GM12878 (cell line): Measurements from ENCODE around the gene FHL2. TPM values are rescaled to one million over a fixed set of nuclear protein-coding genes. Genes with fewer than 3 reads are reported as not detected.

Experiments
- ATAC-seq: fragments of 200-7000 bp; cut with Tn5 transposase; 3 replicates; pipeline ENCODE4 v1.9.1; 2020; ENCODE audit warnings: mild to moderate bottlenecking, moderate library complexity
- BruUV-seq: library from RNA; stranded (reverse); fragments of 400-500 nt; replicated peaks from 2 replicates; lab custom pipeline; 2021; lab: Mats Ljungman, UMichigan
- CTCF ChIA-PET: fragments of 300-600 bp; sonication (Branson Sonifier 250); formaldehyde crosslinking; extraction: SDS; loops from one replicate; lab custom pipeline; 2021; ENCODE audit warnings: inconsistent platforms; lab: Yijun Ruan, JAX
- POLR2A ChIA-PET: fragments of 350-600 bp; formaldehyde crosslinking; extraction: SDS; loops from one replicate; lab custom pipeline; 2021; ENCODE audit warnings: inconsistent platforms; lab: Charles Lee
- RAD21 ChIA-PET: fragments of 300-600 bp; sonication (Branson Sonifier 250); formaldehyde crosslinking; loops from one replicate; lab custom pipeline; 2023; ENCODE audit warnings: antibody characterized with exemption; ENCODE audit not compliant: unreplicated experiment; lab: Charles Lee
- SMC1A ChIA-PET: fragments of 300-600 bp; sonication (Branson Sonifier 250); formaldehyde crosslinking; loops from one replicate; lab custom pipeline; 2023; ENCODE audit not compliant: unreplicated experiment, uncharacterized antibody; lab: Charles Lee
- DNase-seq: peaks from one replicate; pipeline ENCODE4 v3.0.0-alpha.2; 2011; ENCODE audit warnings: low read depth, low spot score
- FAIRE-seq: peaks from 3 replicates; lab custom pipeline; 2011; peaks lifted over from hg19 to GRCh38; lab: Jason Lieb, UNC
- H2AFZ ChIP-seq: 2 replicates; pipeline ENCODE4 v1.6.0; 2011; ENCODE audit warnings: low read depth, low read length, control low read depth; ENCODE audit not compliant: control insufficient read depth
- H3K27ac ChIP-seq: 2 replicates; pipeline ENCODE4 v1.5.1; 2011; ENCODE audit warnings: control low read depth; ENCODE audit not compliant: control insufficient read depth, insufficient read depth
- H3K27me3 ChIP-seq, 2 experiments: replicated peaks in 1 of 2; 2 replicates each; pipeline versions ENCODE4 v1.6.0 to v1.6.1; 2011; ENCODE audit warnings: low read length in 1 of 2; ENCODE audit not compliant: control insufficient read depth in 2 of 2, insufficient read depth in 2 of 2
- H3K36me3 ChIP-seq, 2 experiments: 2 replicates each; pipeline ENCODE4 v1.5.1; 2011; ENCODE audit warnings: low read length in 1 of 2; ENCODE audit not compliant: control insufficient read depth in 2 of 2, insufficient read depth in 2 of 2
- H3K4me1 ChIP-seq: 2 replicates; pipeline ENCODE4 v1.6.1; 2011; ENCODE audit warnings: mild to moderate bottlenecking, low read length, moderate library complexity, mixed read lengths; ENCODE audit not compliant: control insufficient read depth, insufficient read depth
- H3K4me2 ChIP-seq: 2 replicates; pipeline ENCODE4 v1.6.0; 2011; ENCODE audit warnings: control low read depth; ENCODE audit not compliant: control insufficient read depth, insufficient read depth
- H3K4me3 ChIP-seq: fragments of 200-600 bp; sonication (generic); 2 replicates; pipeline ENCODE4 v1.5.1; 2016
- H3K79me2 ChIP-seq: 2 replicates; pipeline ENCODE4 v1.6.0; 2011; ENCODE audit warnings: low read length; ENCODE audit not compliant: control insufficient read depth, insufficient read depth
- H3K9ac ChIP-seq: 2 replicates; pipeline ENCODE4 v1.8.0; 2011; ENCODE audit warnings: low read length, control low read depth, mixed read lengths; ENCODE audit not compliant: control insufficient read depth, insufficient read depth
- H3K9me3 ChIP-seq: replicated peaks from 3 replicates; pipeline ENCODE4 v1.5.1; 2011; ENCODE audit warnings: mild to moderate bottlenecking, low read length; ENCODE audit not compliant: control insufficient read depth, insufficient read depth
- H4K20me1 ChIP-seq: 2 replicates; pipeline ENCODE4 v1.6.0; 2011; ENCODE audit not compliant: control insufficient read depth, insufficient read depth
- ASH2L ChIP-seq: fragments of 300-600, 200-600 bp; sonication (generic); IDR thresholded peaks from 2 replicates; pipeline ENCODE4 v1.6.1; 2017; ENCODE audit warnings: low read depth, mild to moderate bottlenecking, borderline replicate concordance
- CEBPB ChIP-seq, 2 experiments: fragments of 150-350 bp in 1 of 2; IDR thresholded peaks; 2 replicates each; pipeline ENCODE4 v1.6.1; 2012 to 2014; ENCODE audit warnings: low read depth in 2 of 2, low read length in 2 of 2, borderline replicate concordance in 1 of 2, inconsistent platforms in 1 of 2
- CREM ChIP-seq: IDR thresholded peaks from 2 replicates; pipeline ENCODE4 v1.6.1; 2014; ENCODE audit warnings: antibody characterized with exemption, low read depth
- IKZF1 ChIP-seq: fragments of 450-650 bp; conservative IDR thresholded peaks from 2 replicates; pipeline ENCODE4 v1.6.1; 2017; ENCODE audit warnings: antibody characterized with exemption, mild to moderate bottlenecking
- MEF2B ChIP-seq: fragments of 450-650 bp; IDR thresholded peaks from 2 replicates; pipeline ENCODE4 v1.6.1; 2018; ENCODE audit warnings: mild to moderate bottlenecking, moderate library complexity; ENCODE audit not compliant: partially characterized antibody, poor library complexity, severe bottlenecking
- RB1 ChIP-seq: fragments of 450-650 bp; formaldehyde crosslinking; IDR thresholded peaks from 2 replicates; pipeline ENCODE4 v1.6.1; 2017; ENCODE audit warnings: mild to moderate bottlenecking, borderline replicate concordance
- ZBED1 ChIP-seq: IDR thresholded peaks from 2 replicates; pipeline ENCODE4 v1.6.1; 2016; ENCODE audit warnings: borderline replicate concordance
- WGBS: methylation state at CpG from one replicate; pipeline ENCODE4 v1.1.6; 2016; ENCODE audit warnings: low lambda C conversion rate; ENCODE audit not compliant: insufficient replicate concordance, insufficient coverage; ENCODE audit errors: missing lambda C conversion rate; 5-methylcytosine and 5-hydroxymethylcytosine counted together
- in situ Hi-C: fragments of 300-500 bp; cut with MboI; formaldehyde crosslinking; loops from 9 replicates; pipeline ENCODE4 v1.14.3; 2018; ENCODE audit warnings: mixed read lengths
- intact Hi-C: fragments of 100-400 bp; cut with micrococcal nuclease; formaldehyde crosslinking; loops from one replicate; pipeline ENCODE4 v1.14.2; 2022; ENCODE audit not compliant: unreplicated experiment
- polyA plus RNA-seq, 11 experiments: library from polyadenylated mRNA; depleted of rRNA in 4 of 11; unstranded in 6 of 11; stranded (reverse) in 5 of 11; fragments of >200 nt; fragmentation: Nextera tagmentation in 4 of 11; fragmentation: Illumina TruSeq in 1 of 11; extraction: Ambion mirVana in 4 of 11; extraction: Trizol in 1 of 11; gene quantifications; 1 replicate in 1 of 11; 2 replicates in 10 of 11; pipeline versions ENCODE4 v1.2.1 to v1.2.3, GENCODE V29; 2011 to 2016; ENCODE audit warnings: inconsistent platforms in 2 of 11, missing spikeins in 2 of 11, low read depth in 1 of 11
- total RNA-seq, 4 experiments: library from RNA; depleted of rRNA in 3 of 4; stranded (reverse); fragments of >200 nt in 3 of 4; fragmentation: Illumina TruSeq in 1 of 4; extraction: Trizol in 1 of 4; gene quantifications; 2 replicates each; pipeline versions ENCODE4 v1.2.1 to v1.2.3, GENCODE V29; 2013 to 2021
- TF ChIP-seq, protein P1 (sequence below): fragments of 450-650 bp; formaldehyde crosslinking; IDR thresholded peaks from 2 replicates; pipeline ENCODE4 v1.5.0; 2022; ENCODE audit warnings: mild to moderate bottlenecking, missing genetic modification characterization
- TF ChIP-seq, protein P2 (sequence below): IDR thresholded peaks from 2 replicates; pipeline ENCODE4 v1.6.1; 2012; ENCODE audit warnings: improper control_type of control experiment, low read depth, low read length; ENCODE audit not compliant: insufficient replicate concordance
- TF ChIP-seq, protein P3 (sequence below): fragments of 450-650 bp; conservative IDR thresholded peaks from 2 replicates; pipeline ENCODE4 v1.6.1; 2017; ENCODE audit warnings: mild to moderate bottlenecking, moderate library complexity

FHL2 gene
- total and polyA plus RNA-seq, 10 of the 15 experiments (the other 5 are each of a cell fraction or from before 2014, with no cell fraction given), result 2.2 to 9.9 (median 4.5) TPM

DNA sequence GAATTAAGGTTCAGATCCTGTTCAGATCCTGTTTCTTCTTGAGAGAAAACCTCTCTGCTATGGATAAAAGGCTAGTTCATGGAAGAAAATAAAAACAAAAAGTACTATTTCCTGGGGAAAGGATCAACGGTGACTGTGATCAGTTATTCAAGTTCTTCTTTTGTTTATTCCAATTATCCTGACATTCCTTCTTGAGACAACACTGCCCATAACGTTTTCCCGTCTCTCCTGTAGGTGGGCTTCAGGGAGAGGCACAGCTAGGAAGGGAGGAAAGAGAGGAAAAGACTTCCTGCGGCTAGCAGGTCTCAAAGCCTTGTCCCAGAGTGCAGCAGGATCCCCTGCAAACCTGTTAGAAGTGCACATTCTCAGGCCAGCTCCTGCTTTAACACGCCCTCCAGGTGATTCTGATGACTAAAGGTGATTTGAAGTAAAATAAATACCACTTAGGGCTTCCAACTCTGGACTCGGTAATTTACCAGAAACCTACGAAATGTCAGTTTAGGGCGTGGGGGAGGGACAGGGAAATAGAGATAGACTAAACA, 4.5 kb upstream of the FHL2 start:
- in situ Hi-C loops (no loop called here), intact Hi-C loops (no loop called here)
- Histone ChIP-seq H3K4me3 (no peak overlapping the region), H3K9ac (no peak overlapping the region), H2AFZ (no peak overlapping the region), H3K27ac (no peak overlapping the region), H4K20me1 (no peaks in the 10 kb centered on the region), H3K4me2 (no peak overlapping the region), H3K4me1 (no peaks in the 10 kb centered on the region), H3K79me2 (no peaks in the 10 kb centered on the region), H3K36me3 (no peaks in the 10 kb centered on the region), H3K27me3 (peaks cover 2 to 5% of the 10 kb centered on the region in 2 experiments; a peak in 3 of 4 replicates), H3K9me3 (no peaks in the 10 kb centered on the region; the same call in 2 of the 3 replicates)
- ChIA-PET SMC1A (interaction anchor here (1.2 to 1.3 kb wide), 2 partner anchors 11 to 13 kb away, joined by 3 to 4 read pairs; no protein-coding TSS in a partner anchor), CTCF (no interaction called here), RAD21 (no interaction called here), POLR2A (no interaction called here)
- ATAC-seq (no peak), DNase-seq (no peak), FAIRE-seq (no peak)
- 40% methylated on average over 8 of the region's 8 CpGs for WGBS
- BruUV-seq, result no TSS peak
- TF ChIP-seq MEF2B (no peak), ASH2L (no peak), CEBPB (IDR thresholded peaks at IDR 0.05; ENCODE audit: borderline replicate concordance in 1 of 2, low read depth in 2 of 2, low read length in 2 of 2) (no peak), IKZF1 (no peak), ZBED1 (no peak), RB1 (no peak), CREM (no peak)
- TF ChIP-seq, protein P1, sequence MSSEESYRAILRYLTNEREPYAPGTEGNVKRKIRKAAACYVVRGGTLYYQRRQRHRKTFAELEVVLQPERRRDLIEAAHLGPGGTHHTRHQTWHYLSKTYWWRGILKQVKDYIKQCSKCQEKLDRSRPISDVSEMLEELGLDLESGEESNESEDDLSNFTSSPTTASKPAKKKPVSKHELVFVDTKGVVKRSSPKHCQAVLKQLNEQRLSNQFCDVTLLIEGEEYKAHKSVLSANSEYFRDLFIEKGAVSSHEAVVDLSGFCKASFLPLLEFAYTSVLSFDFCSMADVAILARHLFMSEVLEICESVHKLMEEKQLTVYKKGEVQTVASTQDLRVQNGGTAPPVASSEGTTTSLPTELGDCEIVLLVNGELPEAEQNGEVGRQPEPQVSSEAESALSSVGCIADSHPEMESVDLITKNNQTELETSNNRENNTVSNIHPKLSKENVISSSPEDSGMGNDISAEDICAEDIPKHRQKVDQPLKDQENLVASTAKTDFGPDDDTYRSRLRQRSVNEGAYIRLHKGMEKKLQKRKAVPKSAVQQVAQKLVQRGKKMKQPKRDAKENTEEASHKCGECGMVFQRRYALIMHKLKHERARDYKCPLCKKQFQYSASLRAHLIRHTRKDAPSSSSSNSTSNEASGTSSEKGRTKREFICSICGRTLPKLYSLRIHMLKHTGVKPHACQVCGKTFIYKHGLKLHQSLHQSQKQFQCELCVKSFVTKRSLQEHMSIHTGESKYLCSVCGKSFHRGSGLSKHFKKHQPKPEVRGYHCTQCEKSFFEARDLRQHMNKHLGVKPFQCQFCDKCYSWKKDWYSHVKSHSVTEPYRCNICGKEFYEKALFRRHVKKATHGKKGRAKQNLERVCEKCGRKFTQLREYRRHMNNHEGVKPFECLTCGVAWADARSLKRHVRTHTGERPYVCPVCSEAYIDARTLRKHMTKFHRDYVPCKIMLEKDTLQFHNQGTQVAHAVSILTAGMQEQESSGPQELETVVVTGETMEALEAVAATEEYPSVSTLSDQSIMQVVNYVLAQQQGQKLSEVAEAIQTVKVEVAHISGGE (CRISPR knock-in tag), result no peak
- TF ChIP-seq, protein P2, sequence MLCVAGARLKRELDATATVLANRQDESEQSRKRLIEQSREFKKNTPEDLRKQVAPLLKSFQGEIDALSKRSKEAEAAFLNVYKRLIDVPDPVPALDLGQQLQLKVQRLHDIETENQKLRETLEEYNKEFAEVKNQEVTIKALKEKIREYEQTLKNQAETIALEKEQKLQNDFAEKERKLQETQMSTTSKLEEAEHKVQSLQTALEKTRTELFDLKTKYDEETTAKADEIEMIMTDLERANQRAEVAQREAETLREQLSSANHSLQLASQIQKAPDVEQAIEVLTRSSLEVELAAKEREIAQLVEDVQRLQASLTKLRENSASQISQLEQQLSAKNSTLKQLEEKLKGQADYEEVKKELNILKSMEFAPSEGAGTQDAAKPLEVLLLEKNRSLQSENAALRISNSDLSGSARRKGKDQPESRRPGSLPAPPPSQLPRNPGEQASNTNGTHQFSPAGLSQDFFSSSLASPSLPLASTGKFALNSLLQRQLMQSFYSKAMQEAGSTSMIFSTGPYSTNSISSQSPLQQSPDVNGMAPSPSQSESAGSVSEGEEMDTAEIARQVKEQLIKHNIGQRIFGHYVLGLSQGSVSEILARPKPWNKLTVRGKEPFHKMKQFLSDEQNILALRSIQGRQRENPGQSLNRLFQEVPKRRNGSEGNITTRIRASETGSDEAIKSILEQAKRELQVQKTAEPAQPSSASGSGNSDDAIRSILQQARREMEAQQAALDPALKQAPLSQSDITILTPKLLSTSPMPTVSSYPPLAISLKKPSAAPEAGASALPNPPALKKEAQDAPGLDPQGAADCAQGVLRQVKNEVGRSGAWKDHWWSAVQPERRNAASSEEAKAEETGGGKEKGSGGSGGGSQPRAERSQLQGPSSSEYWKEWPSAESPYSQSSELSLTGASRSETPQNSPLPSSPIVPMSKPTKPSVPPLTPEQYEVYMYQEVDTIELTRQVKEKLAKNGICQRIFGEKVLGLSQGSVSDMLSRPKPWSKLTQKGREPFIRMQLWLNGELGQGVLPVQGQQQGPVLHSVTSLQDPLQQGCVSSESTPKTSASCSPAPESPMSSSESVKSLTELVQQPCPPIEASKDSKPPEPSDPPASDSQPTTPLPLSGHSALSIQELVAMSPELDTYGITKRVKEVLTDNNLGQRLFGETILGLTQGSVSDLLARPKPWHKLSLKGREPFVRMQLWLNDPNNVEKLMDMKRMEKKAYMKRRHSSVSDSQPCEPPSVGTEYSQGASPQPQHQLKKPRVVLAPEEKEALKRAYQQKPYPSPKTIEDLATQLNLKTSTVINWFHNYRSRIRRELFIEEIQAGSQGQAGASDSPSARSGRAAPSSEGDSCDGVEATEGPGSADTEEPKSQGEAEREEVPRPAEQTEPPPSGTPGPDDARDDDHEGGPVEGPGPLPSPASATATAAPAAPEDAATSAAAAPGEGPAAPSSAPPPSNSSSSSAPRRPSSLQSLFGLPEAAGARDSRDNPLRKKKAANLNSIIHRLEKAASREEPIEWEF, result no peak
- TF ChIP-seq, protein P3, sequence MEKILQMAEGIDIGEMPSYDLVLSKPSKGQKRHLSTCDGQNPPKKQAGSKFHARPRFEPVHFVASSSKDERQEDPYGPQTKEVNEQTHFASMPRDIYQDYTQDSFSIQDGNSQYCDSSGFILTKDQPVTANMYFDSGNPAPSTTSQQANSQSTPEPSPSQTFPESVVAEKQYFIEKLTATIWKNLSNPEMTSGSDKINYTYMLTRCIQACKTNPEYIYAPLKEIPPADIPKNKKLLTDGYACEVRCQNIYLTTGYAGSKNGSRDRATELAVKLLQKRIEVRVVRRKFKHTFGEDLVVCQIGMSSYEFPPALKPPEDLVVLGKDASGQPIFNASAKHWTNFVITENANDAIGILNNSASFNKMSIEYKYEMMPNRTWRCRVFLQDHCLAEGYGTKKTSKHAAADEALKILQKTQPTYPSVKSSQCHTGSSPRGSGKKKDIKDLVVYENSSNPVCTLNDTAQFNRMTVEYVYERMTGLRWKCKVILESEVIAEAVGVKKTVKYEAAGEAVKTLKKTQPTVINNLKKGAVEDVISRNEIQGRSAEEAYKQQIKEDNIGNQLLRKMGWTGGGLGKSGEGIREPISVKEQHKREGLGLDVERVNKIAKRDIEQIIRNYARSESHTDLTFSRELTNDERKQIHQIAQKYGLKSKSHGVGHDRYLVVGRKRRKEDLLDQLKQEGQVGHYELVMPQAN, result no peak
